IMR-90 (cell line): ENCODE measurements around the gene ZNF398. TPM values are rescaled to one million over a fixed set of nuclear protein-coding genes. Genes with fewer than 3 reads are reported as not detected.
A peak's percentile ranks its signal among the peaks of the same experiment; 100 is the strongest.

ENCODE experiments used
- ATAC-seq: fragments of 200-7000 bp; cut with Tn5 transposase; 2 replicates; pipeline ENCODE4 v1.9.1; 2020; ENCODE audit warnings: low read depth, mild to moderate bottlenecking, moderate library complexity
- BruUV-seq: library from RNA; stranded (reverse); fragments of 400-500 nt; replicated peaks from 2 replicates; lab custom pipeline; 2021; lab: Mats Ljungman, UMichigan
- CTCF ChIA-PET: fragments of 300-600 bp; formaldehyde crosslinking; extraction: SDS; loops from one replicate; lab custom pipeline; 2021; ENCODE audit warnings: antibody characterized with exemption; lab: Yijun Ruan, JAX
- POLR2A ChIA-PET: fragments of 300-600 bp; sonication (Branson Sonifier 250); formaldehyde crosslinking; loops from one replicate; lab custom pipeline; 2022; ENCODE audit warnings: antibody characterized with exemption; ENCODE audit not compliant: unreplicated experiment; lab: Charles Lee
- DNase-seq: peaks from one replicate; pipeline ENCODE4 v3.0.0; 2013
- H2AFZ ChIP-seq: replicated peaks from 2 replicates; pipeline ENCODE3; 2013; ENCODE audit warnings: low read length, mild to moderate bottlenecking; ENCODE audit not compliant: poor library complexity
- H2AK5ac ChIP-seq: 2 replicates; pipeline ENCODE4 v1.6.1; 2013; ENCODE audit warnings: low read depth, low read length, inconsistent platforms
- H2AK9ac ChIP-seq: replicated peaks from 2 replicates; pipeline ENCODE3; 2013; ENCODE audit warnings: mild to moderate bottlenecking, low read depth, low read length, moderate library complexity; ENCODE audit not compliant: poor library complexity
- H2BK120ac ChIP-seq: 2 replicates; pipeline ENCODE4 v1.6.1; 2013; ENCODE audit warnings: low read depth, low read length, inconsistent platforms
- H2BK15ac ChIP-seq: 3 replicates; pipeline ENCODE4 v1.6.1; 2013; ENCODE audit warnings: low read depth, low read length, inconsistent platforms
- H2BK20ac ChIP-seq: 2 replicates; pipeline ENCODE4 v1.6.1; 2013; ENCODE audit warnings: low read depth, mild to moderate bottlenecking, inconsistent platforms, low read length, moderate library complexity
- H2BK5ac ChIP-seq: 2 replicates; pipeline ENCODE4 v1.6.1; 2013; ENCODE audit warnings: mild to moderate bottlenecking, low read depth, low read length, inconsistent platforms; ENCODE audit not compliant: poor library complexity, severe bottlenecking
- H3K14ac ChIP-seq: replicated peaks from 2 replicates; pipeline ENCODE4 v1.6.1; 2013; ENCODE audit warnings: low read depth, low read length, inconsistent platforms
- H3K18ac ChIP-seq: 2 replicates; pipeline ENCODE4 v1.6.1; 2013; ENCODE audit warnings: low read depth, low read length, control low read depth
- H3K23ac ChIP-seq: 2 replicates; pipeline ENCODE4 v1.6.1; 2013; ENCODE audit warnings: low read depth, low read length, inconsistent platforms
- H3K27ac ChIP-seq: 2 replicates; pipeline ENCODE4 v1.5.1; 2013; ENCODE audit warnings: mild to moderate bottlenecking, control low read depth, low read length; ENCODE audit not compliant: insufficient read depth
- H3K27me3 ChIP-seq: 2 replicates; pipeline ENCODE4 v1.6.1; 2013; ENCODE audit warnings: low read length; ENCODE audit not compliant: control insufficient read depth, insufficient read depth
- H3K36me3 ChIP-seq: 2 replicates; pipeline ENCODE4 v1.6.1; 2013; ENCODE audit warnings: low read length, mixed read lengths; ENCODE audit not compliant: control insufficient read depth, insufficient read depth
- H3K4ac ChIP-seq: 2 replicates; pipeline ENCODE4 v1.6.1; 2013; ENCODE audit warnings: low read depth, low read length, inconsistent platforms
- H3K4me1 ChIP-seq: 2 replicates; pipeline ENCODE4 v1.6.1; 2013; ENCODE audit warnings: low read length, mixed read lengths; ENCODE audit not compliant: control insufficient read depth, insufficient read depth
- H3K4me2 ChIP-seq: 2 replicates; pipeline ENCODE4 v1.6.1; 2013; ENCODE audit warnings: low read depth, mild to moderate bottlenecking, control low read depth, low read length, moderate library complexity
- H3K4me3 ChIP-seq: 2 replicates; pipeline ENCODE4 v1.5.1; 2013; ENCODE audit warnings: low read depth, mild to moderate bottlenecking, control low read depth, low read length, moderate library complexity; ENCODE audit not compliant: insufficient read depth
- H3K56ac ChIP-seq: 2 replicates; pipeline ENCODE4 v1.6.1; 2013; ENCODE audit warnings: low read length, inconsistent platforms; ENCODE audit not compliant: insufficient read depth; ENCODE audit errors: extremely low read depth
- H3K79me1 ChIP-seq, 2 experiments: 2 replicates each; pipeline ENCODE4 v1.6.1; 2013; ENCODE audit warnings: low read length in 2 of 2, inconsistent platforms in 1 of 2, low read depth in 1 of 2
- H3K9ac ChIP-seq: 2 replicates; pipeline ENCODE4 v1.6.1; 2013; ENCODE audit warnings: low read depth, low read length, control low read depth
- H3K9me1 ChIP-seq: 2 replicates; pipeline ENCODE4 v1.6.1; 2013; ENCODE audit warnings: low read length, inconsistent platforms; ENCODE audit not compliant: insufficient read depth
- H3K9me3 ChIP-seq: 2 replicates; pipeline ENCODE4 v1.6.1; 2013; ENCODE audit warnings: low read length; ENCODE audit not compliant: control insufficient read depth, insufficient read depth
- H4K20me1 ChIP-seq: 2 replicates; pipeline ENCODE4 v1.6.1; 2013; ENCODE audit warnings: low read length, inconsistent platforms; ENCODE audit not compliant: insufficient read depth
- H4K5ac ChIP-seq: 2 replicates; pipeline ENCODE4 v1.6.1; 2013; ENCODE audit warnings: mild to moderate bottlenecking, low read depth, low read length, control low read depth
- H4K8ac ChIP-seq, 2 experiments: 2 replicates each; pipeline ENCODE4 v1.6.1; 2013; ENCODE audit warnings: low read depth in 2 of 2, low read length in 2 of 2, control low read depth in 1 of 2, inconsistent platforms in 1 of 2
- H4K91ac ChIP-seq: 2 replicates; pipeline ENCODE4 v1.6.1; 2013; ENCODE audit warnings: low read depth, low read length, inconsistent platforms; ENCODE audit not compliant: insufficient read depth
- MAZ ChIP-seq: IDR thresholded peaks from 2 replicates; pipeline ENCODE4 v1.6.1; 2012; ENCODE audit warnings: low read depth, mild to moderate bottlenecking, low read length, improper control_type of control experiment, moderate library complexity, borderline replicate concordance
- MXI1 ChIP-seq: IDR thresholded peaks from 2 replicates; pipeline ENCODE4 v1.6.1; 2012; ENCODE audit warnings: low read depth, mild to moderate bottlenecking, low read length, moderate library complexity, borderline replicate concordance
- NFE2L2 ChIP-seq: fragments of 150-350 bp; IDR thresholded peaks from 2 replicates; pipeline ENCODE4 v1.6.1; 2016; ENCODE audit warnings: low read depth, mild to moderate bottlenecking, low read length
- POLR2A ChIP-seq: IDR thresholded peaks from 2 replicates; pipeline ENCODE4 v1.6.1; 2012; ENCODE audit warnings: mild to moderate bottlenecking, low read depth, low read length
- RAD21 ChIP-seq: IDR thresholded peaks from 2 replicates; pipeline ENCODE4 v1.6.1; 2012; ENCODE audit warnings: low read length, improper control_type of control experiment
- RCOR1 ChIP-seq: IDR thresholded peaks from 2 replicates; pipeline ENCODE4 v1.6.1; 2012; ENCODE audit warnings: mild to moderate bottlenecking, low read length, improper control_type of control experiment; ENCODE audit not compliant: insufficient replicate concordance
- SMC3 ChIP-seq: fragments of 150-350 bp; IDR thresholded peaks from 2 replicates; pipeline ENCODE4 v1.6.1; 2016; ENCODE audit warnings: low read depth, mild to moderate bottlenecking, antibody characterized with exemption, low read length, moderate library complexity
- WGBS, 2 experiments: methylation state at CpG; one replicate each; pipeline versions ENCODE4 v1.1.5 to v1.1.7; 2013; ENCODE audit warnings: missing lambda C conversion rate in 2 of 2; ENCODE audit not compliant: insufficient read length in 1 of 2; ENCODE audit errors: extremely low coverage in 2 of 2; 5-methylcytosine and 5-hydroxymethylcytosine counted together
- dilution Hi-C: fragments of 300-500 bp; cut with HindIII; formaldehyde crosslinking; loops from one replicate; pipeline ENCODE4 v1.14.3; 2018; ENCODE audit warnings: low sequenced_read_pairs; ENCODE audit not compliant: unreplicated experiment
- in situ Hi-C: fragments of 300-500 bp; cut with MboI; formaldehyde crosslinking; loops from 3 replicates; pipeline ENCODE4 v1.14.3; 2019; ENCODE audit warnings: low sequenced_read_pairs, inconsistent platforms, mixed read lengths
- intact Hi-C: fragments of 100-400 bp; cut with micrococcal nuclease; formaldehyde crosslinking; loops from 2 replicates; pipeline ENCODE4 v1.10.0; 2022
- polyA plus RNA-seq, 3 experiments: library from polyadenylated mRNA; depleted of rRNA; stranded (reverse); fragments of >200 nt; gene quantifications; 2 replicates each; pipeline ENCODE4 v1.2.3, GENCODE V29; 2012; ENCODE audit warnings: low replicate concordance in 1 of 3
- total RNA-seq: library from RNA; depleted of rRNA; stranded (reverse); fragments of >200 nt; gene quantifications from 2 replicates; pipeline ENCODE4 v1.2.3, GENCODE V29; 2012
- TF ChIP-seq, protein P1 (sequence below): conservative IDR thresholded peaks from 2 replicates; pipeline ENCODE4 v1.5.1; 2012; ENCODE audit warnings: mild to moderate bottlenecking, low read depth, low read length, improper control_type of control experiment
- TF ChIP-seq, protein P2 (sequence below): fragments of 150-350 bp; IDR thresholded peaks from 2 replicates; pipeline ENCODE4 v1.6.1; 2017; ENCODE audit warnings: mild to moderate bottlenecking, antibody characterized with exemption, low read length, low read depth

The ZNF398 gene
- total and polyA plus RNA-seq, 2 of the 4 experiments (the other 2 are of a cell fraction): 5.7 to 7.9 TPM

DNA sequence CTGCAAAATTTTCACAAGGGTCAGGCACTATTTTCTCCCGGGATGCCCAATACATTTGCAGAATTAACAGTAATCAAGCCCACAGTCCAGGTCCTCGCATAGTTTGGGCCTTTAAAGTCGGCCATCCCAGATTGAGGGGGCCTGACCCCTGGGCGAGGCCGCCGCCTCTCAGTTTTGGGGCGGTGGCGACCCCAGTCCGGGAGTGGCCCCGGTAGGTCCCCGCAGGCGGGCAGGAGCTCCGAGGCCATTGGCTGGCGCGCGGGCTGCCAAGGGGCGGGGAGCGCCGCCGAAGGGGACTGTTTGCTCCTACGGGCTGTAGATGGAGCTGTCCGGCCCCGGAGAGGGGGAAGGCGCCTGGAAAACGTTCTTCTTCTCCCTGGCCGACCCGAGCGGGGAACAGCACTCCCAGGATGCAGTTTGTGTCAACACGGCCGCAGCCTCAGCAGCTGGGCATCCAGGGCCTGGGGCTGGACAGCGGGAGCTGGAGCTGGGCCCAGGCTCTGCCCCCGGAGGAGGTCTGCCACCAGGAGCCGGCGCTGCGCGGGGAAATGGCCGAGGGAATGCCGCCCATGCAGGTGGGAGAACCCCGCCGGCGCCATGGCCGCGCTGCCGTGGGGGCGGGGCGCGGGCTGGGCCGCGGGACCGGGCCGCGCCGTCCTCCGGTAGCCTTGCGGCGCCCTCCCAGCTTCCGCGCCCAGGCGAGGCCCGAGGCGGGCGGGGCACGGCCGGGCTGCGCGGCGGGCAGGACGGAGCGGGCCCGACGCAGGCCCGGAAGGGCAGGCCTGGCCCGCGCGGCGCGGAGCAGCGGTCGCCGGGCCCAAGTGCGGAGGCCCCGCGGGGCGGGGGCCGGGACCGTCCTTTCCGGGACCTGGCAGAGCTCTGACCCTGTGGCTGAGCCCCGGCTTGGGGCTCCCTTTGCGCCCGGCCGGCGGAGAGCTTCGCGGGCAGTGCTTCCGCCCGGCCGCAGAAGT lies 48.2 kb downstream of the ZNF398 start, which contains the start of gene ZNF282:
Gene ZNF282 (plus strand): TSS at position 367 of the 971 bp plus-strand sequence. CDS start 44 bp downstream, at position 411.
- peak within 1 kb of the TSS; percentile 92 for H3K4me2 ChIP-seq
- no peak within 1 kb of the TSS for H2BK20ac ChIP-seq
- peak within 1 kb of the TSS; percentile 46 for H2BK120ac ChIP-seq
- no peaks in the 10 kb centered on the region for H3K27me3 ChIP-seq
- H3K79me1 ChIP-seq: peaks cover 6 to 36% of the 10 kb centered on the region in 2 experiments
- H3K14ac ChIP-seq: peak within 1 kb of the TSS; percentile 64
- WGBS, 2 experiments: 0% methylated on average over 61 of the region's 97 CpGs; no CpG with 5 or more reads in 1 of the 2 experiments
- H4K20me1 ChIP-seq: peaks cover 17% of the 10 kb centered on the region
- no peak within 1 kb of the TSS for H3K18ac ChIP-seq
- dilution Hi-C loops: no loop called here
- intact Hi-C loops: loop anchor here (5.0 kb wide), 1 partner anchor 37 kb away; no protein-coding TSS in a partner anchor
- H3K56ac ChIP-seq: peak within 1 kb of the TSS; percentile 77; the same call in 1 of the 2 replicates
- H3K23ac ChIP-seq: peak within 1 kb of the TSS; percentile 87
- 0 out of 2 replicates have a peak, but pooled peaks cover 6% of the 10 kb centered on the region for H3K9me1 ChIP-seq
- H3K9me3 ChIP-seq: no peaks in the 10 kb centered on the region
- peaks cover 16% of the 10 kb centered on the region for H3K36me3 ChIP-seq
- 0 out of 2 replicates have a peak within 1 kb of the TSS, but pooled peaks have one; percentile 44 for H2AK5ac ChIP-seq
- no peak within 1 kb of the TSS for H2BK15ac ChIP-seq
- peak within 1 kb of the TSS; percentile 77 for H3K4ac ChIP-seq
- in situ Hi-C loops: no loop called here
- peak within 1 kb of the TSS; percentile 33 for H4K5ac ChIP-seq
- peak; percentile 89 for DNase-seq
- peak within 1 kb of the TSS; percentile 89 for H3K9ac ChIP-seq
- peak within 1 kb of the TSS; percentile 78 for H3K27ac ChIP-seq
- TF ChIP-seq MXI1 (0 out of 2 replicates have a peak, but pooled peaks have one; percentile 49), NFE2L2 (no peak), SMC3 (peak; percentile 38; the same call in 1 of the 2 replicates), RAD21 (peak; percentile 68), POLR2A (peak; percentile 79), MAZ (peak; percentile 81), RCOR1 (peak; percentile 35)
- TF ChIP-seq, protein P1, sequence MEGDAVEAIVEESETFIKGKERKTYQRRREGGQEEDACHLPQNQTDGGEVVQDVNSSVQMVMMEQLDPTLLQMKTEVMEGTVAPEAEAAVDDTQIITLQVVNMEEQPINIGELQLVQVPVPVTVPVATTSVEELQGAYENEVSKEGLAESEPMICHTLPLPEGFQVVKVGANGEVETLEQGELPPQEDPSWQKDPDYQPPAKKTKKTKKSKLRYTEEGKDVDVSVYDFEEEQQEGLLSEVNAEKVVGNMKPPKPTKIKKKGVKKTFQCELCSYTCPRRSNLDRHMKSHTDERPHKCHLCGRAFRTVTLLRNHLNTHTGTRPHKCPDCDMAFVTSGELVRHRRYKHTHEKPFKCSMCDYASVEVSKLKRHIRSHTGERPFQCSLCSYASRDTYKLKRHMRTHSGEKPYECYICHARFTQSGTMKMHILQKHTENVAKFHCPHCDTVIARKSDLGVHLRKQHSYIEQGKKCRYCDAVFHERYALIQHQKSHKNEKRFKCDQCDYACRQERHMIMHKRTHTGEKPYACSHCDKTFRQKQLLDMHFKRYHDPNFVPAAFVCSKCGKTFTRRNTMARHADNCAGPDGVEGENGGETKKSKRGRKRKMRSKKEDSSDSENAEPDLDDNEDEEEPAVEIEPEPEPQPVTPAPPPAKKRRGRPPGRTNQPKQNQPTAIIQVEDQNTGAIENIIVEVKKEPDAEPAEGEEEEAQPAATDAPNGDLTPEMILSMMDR: peak; percentile 78
- TF ChIP-seq, protein P2, sequence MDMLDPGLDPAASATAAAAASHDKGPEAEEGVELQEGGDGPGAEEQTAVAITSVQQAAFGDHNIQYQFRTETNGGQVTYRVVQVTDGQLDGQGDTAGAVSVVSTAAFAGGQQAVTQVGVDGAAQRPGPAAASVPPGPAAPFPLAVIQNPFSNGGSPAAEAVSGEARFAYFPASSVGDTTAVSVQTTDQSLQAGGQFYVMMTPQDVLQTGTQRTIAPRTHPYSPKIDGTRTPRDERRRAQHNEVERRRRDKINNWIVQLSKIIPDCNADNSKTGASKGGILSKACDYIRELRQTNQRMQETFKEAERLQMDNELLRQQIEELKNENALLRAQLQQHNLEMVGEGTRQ: no peak
- POLR2A ChIA-PET: no interaction called here
- peak within 1 kb of the TSS; percentile 75 for H3K4me3 ChIP-seq
- peak within 1 kb of the TSS; percentile 39 for H4K91ac ChIP-seq
- peak within 1 kb of the TSS; percentile 97 for H2AFZ ChIP-seq
- CTCF ChIA-PET: interaction anchor here (0.5 to 1.2 kb wide), 8 partner anchors 10 to 68 kb away, joined by 3 to 9 read pairs (median 3); partner anchors contain the start of gene ZNF398
- peak within 1 kb of the TSS; percentile 71 for H2BK5ac ChIP-seq
- peak; percentile 98 for ATAC-seq
- peak within 1 kb of the TSS; percentile 63 to 86; a peak in 3 of 4 replicates for H4K8ac ChIP-seq
- H3K4me1 ChIP-seq: peaks cover 6% of the 10 kb centered on the region
- peak within 1 kb of the TSS; percentile 86 for H2AK9ac ChIP-seq
- BruUV-seq: no TSS peak
